HG03342 (cell line): ENCODE data around the gene TTF2.

ENCODE experiments used
- ATAC-seq: cut with Tn5 transposase; IDR thresholded peaks from one replicate; pipeline ENCODE4 v1.9.1; 2021; ENCODE audit warnings: mild to moderate bottlenecking, moderate library complexity; ENCODE audit not compliant: unreplicated experiment

TTF2 gene

DNA sequence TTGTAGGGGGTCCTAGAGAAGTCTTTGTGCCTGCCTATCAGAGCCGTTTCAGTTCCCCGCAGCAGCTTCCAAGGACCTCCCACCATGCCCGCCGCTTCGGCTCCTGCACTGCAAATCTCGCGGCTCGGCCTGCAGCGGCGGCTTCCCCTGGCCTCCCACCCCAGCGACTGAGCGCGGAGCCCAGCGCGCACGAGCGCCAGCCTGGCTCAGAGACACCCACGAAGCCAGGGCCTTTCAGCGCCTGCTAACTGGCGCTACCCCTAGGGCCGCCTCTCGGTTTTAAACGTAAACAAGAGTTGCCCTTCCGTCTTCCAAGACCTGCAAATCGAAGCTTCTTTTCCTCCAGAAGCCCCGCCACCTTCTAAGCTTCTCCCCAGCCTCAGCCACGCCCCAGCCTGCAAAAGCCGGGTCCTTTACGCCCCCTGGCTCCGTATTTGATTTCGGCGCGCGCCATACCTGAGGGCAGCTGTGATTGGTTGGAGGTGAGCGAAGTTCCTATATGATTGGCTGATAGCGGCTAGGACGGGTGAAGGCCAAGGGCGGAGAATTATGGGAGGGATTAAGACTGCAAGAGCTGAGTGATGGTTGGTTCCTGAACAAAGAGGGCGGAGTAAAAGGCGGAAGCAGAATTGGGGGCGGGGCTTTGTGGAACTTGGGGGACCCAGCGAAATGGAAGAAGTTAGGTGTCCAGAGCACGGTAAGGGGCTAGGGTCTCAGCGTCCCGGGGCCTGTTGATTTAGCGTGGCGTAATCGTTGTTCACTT, at the start of gene TTF2:
Gene TTF2, plus strand, starts transcription at position 649 of the 763 bp plus-strand sequence. Its CDS starts 21 bp downstream, at position 670.
- peak; percentile 94 for ATAC-seq

DNA sequence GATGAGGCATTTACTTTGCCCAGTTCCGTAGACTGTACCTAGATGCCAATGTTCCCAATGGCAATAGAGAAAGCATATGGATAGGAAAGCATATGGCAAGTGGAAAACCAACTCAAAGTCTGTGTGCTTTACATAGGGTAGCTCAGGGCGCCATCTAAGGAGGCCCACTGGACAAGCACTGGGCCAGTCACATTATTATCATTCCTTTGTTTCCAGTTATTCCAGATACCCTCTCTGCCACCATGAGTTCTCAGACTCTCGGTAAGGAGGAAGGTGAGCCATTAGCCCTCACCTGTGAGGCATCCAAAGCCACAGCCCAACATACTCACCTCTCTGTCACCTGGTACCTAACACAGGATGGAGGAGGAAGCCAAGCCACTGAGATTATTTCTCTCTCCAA, 48.8 kb upstream of the TTF2 start:
- ATAC-seq, result no peak

GRCh38 chr1:117013309-117013858, 46.7 kb upstream of the TTF2 start:
- no peak for ATAC-seq

GRCh38 chr1:117014209-117014608, 45.9 kb upstream of the TTF2 start:
- no peak for ATAC-seq

DNA sequence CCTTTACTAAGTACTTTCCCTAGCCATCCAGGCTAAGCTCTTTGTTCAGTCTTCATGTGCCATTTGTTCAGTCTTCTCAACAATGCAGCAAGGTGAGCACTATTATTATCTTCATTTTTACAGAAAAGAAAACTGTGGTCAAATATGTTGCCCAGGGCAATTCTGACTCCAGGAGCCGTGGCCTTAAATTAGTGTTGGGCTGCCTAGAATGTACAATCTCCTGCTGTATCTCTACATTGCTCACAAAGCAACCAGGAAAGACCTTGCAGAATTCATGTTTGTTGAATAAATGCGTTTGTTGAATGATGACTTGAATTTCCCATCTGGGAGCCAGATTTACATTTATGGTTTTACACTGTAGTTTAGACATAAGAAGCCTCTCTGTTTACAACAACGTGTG, 44.4 kb upstream of the TTF2 start:
- ATAC-seq, result no peak

- no peak for ATAC-seq
Measured at GRCh38 chr1:117017062-117017461, 43.1 kb upstream of the TTF2 start.

GRCh38 chr1:117017648-117018047, 42.5 kb upstream of the TTF2 start:
- ATAC-seq, result no peak

GRCh38 chr1:117020526-117021156, 39.5 kb upstream of the TTF2 start:
- no peak for ATAC-seq

- ATAC-seq, result no peak
Measured at GRCh38 chr1:117022114-117022513, 38.0 kb upstream of the TTF2 start.

- no peak for ATAC-seq
Measured at GRCh38 chr1:117025568-117025967, 34.6 kb upstream of the TTF2 start.

GRCh38 chr1:117026361-117026760, 33.8 kb upstream of the TTF2 start:
- no peak for ATAC-seq

GRCh38 chr1:117029685-117030084, 30.4 kb upstream of the TTF2 start:
- ATAC-seq, result no peak

DNA sequence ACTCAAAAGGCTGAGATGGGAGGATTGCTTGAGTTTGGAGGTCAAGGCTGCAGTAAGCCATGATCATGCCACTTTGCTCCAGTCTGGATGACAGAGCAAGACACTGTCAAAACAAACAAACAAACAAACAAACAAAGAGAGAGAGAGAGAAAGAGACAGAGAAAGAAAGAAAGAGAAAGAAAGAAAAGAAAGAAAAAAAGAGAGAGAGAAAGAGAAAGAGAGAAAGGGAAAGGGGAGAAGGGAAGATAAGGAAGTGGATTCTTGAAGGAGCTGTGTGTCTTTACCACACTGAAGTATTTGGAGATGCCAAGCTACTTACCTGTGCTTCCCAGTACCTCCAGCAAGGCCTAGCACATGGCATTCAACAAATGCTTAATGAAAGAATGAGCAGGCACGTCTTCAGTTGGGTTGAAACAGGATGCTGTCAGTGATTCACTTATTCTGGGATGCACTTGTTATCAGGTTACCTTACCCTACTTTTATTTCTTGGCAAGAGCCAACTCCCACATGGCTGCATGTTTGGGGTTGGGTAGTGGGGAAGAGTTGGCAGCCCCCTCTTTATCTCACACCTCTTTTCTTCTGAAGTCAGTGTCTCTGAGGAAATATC, 29.8 kb upstream of the TTF2 start:
- no peak for ATAC-seq

DNA sequence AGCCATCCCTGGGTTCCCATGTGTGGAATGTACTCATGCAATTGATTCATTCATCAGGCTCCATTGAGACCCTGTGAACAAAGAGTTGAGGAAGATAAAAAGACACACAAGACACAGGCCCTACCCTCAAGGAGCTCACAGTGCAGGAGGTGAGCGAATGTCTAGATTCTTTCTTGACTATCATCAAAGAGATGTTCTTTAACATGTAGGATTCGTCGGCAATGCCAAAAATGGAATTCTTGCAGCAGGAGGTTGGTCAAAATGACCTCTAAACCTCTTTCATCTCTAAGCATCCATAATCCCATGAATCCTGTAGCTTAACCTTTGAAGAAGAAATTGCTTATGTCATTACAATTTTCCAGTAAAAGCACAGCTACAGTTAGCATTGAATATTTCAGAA, 27.9 kb upstream of the TTF2 start:
- no peak for ATAC-seq

DNA sequence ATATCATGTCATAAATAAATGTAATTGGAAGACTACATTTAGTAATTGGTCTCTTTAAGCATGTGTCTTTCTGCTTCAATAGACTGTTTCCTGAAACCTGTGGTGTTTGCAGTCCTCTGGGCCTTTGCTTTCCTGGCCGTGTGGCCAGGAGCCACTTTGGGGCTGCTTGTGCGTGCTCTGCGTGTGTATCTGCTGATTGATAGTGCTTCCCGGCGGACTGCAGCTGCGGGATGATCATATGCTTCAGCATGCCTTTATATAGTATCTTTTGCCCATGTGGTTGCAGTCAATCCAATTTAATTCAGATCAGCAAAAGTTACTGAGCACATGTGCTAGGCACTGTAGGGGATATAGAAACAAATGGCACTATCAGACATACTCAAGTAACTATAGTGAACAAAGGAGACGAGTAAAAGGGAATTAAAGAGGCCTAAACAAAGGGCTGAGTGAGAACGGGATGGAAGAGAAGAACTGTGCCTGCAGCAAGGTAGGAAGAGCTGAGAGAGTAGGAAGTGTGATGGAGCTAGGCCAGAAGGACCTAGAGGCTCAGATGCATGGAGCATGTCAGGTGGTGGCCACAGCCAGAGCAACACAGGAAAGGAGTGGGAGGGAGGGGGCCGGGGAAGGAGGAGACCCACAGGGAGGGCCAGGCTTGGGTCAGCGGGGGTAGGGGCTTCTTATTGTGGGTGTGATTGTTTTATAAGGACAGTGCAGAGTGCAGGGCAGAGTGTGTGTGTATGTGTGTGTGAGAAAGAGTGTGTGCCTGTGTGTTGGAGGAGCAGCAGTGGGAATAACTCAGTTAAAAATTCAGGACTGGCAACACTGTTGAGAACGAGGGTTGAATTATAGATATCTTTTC, 27.2 kb upstream of the TTF2 start:
- no peak for ATAC-seq

- no peak for ATAC-seq
Measured at GRCh38 chr1:117033772-117034171, 26.4 kb upstream of the TTF2 start.

DNA sequence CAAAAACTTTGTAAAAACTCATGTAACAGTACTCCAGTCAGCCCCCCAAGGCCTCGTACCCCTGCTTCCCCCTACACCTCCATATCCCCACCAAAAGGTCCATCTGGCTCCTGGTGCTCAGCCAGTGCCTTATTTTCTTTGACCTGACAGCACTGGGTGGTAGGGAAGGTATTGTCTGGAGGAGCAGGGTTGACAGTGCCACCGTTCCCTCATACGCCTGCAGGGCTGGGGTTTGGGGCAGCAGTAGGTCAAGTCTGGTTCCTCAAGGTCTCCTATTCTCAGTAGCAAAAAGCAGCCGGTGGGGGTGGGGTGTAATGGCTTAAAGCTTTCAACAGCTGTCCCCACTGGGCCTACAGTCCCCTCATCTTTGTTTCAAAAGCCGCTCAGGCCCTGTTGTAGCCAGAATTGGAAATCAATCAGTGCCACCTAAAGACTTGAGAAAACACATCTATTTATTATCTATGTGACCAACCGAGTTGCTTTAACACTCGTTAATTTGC, 25.3 kb upstream of the TTF2 start:
- no peak for ATAC-seq

GRCh38 chr1:117036018-117036461, 24.1 kb upstream of the TTF2 start:
- ATAC-seq, result no peak

GRCh38 chr1:117037802-117038201, 22.3 kb upstream of the TTF2 start:
- ATAC-seq, result no peak

GRCh38 chr1:117038236-117038635, 21.9 kb upstream of the TTF2 start:
- no peak for ATAC-seq

- no peak for ATAC-seq
Measured at GRCh38 chr1:117044217-117044616, 15.9 kb upstream of the TTF2 start.
